ENCODE results near the gene TPH2.

DNA sequence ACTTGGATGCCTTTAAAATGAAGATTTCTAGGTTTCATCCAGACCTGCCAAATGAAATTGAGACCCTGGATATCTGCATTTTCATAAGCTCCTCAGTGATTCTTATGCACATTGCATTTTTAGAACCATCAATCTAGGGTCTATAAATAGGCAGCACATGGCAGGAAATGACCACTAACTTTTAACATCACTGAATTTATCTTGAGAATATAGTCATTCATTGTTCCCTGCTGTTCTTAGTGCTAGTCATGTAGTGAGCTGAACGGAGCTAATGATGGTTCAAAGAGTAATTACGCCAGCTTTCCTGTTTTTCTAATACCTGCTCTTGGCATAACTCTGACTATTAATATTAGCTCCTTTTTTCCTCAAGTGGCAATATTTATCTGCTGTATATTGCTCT lies 91.6 kb downstream of the TPH2 start:
- TF ChIP-seq, protein P1, sequence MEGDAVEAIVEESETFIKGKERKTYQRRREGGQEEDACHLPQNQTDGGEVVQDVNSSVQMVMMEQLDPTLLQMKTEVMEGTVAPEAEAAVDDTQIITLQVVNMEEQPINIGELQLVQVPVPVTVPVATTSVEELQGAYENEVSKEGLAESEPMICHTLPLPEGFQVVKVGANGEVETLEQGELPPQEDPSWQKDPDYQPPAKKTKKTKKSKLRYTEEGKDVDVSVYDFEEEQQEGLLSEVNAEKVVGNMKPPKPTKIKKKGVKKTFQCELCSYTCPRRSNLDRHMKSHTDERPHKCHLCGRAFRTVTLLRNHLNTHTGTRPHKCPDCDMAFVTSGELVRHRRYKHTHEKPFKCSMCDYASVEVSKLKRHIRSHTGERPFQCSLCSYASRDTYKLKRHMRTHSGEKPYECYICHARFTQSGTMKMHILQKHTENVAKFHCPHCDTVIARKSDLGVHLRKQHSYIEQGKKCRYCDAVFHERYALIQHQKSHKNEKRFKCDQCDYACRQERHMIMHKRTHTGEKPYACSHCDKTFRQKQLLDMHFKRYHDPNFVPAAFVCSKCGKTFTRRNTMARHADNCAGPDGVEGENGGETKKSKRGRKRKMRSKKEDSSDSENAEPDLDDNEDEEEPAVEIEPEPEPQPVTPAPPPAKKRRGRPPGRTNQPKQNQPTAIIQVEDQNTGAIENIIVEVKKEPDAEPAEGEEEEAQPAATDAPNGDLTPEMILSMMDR (IDR thresholded peaks at IDR 0.05): no peak
- no peak for TF ChIP-seq POLR2A (IDR thresholded peaks at IDR 0.05)

All from Peyer's patch (tissue), 4 donors.